ENCODE measurements around the gene ETFB.

ETFB gene

DNA sequence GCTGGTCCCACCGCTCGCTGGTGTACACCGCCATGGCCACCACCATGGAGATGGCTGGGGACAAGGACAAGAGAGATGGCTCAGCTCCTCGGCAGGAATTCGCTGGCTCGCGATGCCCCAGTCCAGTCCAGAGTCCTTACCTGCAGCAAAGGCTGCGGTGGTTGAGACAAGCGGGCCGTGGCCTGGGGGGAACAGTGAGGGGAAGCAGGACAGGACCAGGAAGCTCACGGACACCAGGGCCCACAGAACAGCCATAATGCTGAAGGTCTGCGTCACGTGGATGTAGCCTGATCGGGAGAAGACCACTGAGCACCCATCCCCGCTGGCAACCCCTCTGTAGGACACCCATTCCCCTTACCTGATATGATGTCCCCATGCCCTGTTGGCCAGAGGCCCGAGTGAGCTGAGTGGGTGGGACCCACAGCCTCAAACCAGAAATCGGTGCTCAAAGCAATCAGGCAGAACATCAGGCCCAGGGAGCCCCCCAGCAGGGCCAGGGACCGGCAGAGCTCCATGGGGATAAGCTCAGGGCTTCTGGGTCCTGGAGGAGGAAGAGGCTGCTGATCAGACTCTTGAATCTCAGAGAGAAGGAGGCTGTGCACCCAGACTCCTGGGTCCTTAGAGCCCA is 5.9 kb upstream of the ETFB start:
- no peak for DNase-seq

DNA sequence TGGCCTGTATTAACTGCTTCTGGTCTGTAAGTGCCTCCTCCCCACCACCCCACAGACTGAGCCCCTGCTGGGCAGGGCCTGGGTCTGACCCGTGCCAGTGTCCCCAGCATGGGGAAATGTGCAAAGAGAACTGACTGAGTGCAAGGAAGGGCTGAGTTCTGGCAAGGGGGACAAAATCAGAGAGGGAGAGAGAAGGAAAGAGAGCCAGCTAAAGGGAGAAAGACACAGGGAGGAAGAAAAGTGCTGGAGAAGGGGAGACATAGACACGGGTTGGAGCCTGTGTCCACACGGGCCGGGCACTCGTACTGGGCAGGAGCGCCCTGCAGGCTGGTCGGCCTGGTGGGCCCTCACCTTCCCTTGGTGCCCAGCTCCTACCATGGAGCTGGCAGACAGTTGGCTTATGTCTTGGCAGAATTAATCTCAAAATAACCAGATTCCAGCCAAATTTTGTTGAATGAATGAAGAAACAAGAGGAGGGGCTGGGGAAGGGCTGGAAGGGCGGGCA is 5.0 kb upstream of the ETFB start:
- no peak for DNase-seq

DNA sequence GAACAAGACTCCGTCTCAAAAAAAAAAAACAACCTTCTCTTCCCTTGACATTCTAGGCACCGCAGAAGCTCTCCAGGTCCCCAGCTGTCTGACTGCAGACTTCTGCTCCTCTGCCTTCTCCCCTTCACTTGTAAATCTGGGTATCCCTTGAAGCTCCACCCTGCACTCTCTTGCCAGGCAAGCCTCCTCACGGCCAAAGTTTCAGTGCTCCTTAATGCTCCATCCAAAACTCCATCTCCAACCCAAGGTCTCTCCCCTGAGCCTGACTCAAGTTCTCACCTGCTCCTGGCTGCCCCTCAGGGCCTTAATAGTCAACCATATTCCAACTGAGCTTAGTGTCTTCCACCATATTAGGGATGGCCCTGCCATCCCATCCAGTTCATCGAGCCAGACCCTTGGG is 4.0 kb upstream of the ETFB start:
- no peak for DNase-seq

DNA sequence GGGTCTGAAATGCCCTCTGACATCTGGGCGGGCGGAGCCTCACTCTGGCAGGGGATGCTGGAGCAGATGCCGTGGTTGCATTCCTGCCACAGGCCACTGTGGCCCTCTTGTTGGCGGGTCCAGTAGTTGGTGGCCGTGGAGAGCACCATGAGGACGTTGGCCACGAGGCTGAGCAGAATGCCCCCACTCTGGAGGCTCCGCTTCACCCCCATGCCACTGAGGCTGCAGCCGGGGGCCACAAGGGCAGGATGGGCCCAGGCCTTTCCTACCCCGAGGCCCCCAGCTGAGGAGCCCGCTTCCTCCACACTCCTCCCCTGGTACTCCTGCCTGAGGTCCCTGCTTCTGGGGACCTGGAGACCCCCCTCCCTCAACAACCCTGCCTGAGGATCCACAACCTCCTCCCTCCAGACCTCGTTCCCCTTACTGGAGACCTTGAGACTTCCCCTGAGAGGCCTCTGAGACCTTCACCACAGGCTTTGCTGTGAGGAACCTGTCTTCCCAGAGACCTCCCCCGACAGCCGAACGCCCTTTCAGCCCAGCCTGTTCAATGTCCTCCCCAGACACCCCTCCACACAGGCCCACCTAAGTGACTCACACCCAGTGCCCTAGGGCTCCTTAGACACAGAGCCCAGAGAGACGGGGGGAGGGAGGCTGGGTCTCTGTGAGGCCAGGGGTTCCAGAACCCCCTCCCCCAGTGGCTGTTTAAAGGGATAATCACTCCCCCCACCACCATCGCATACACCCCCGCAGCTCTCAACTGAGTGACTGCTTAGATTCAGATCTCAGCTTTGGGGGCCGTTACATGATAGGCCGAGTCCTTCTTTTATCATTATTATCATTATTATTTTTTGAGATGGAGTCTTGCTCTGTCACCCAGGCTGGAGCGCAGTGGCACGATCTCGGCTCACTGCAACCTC is 2.4 kb upstream of the ETFB start, which contains the start of gene CLDND2:
TSS of gene CLDND2 (minus strand) at position 638 of the 917 bp plus-strand sequence. CDS start at position 212, 426 bp downstream.
- DNase-seq: no peak

DNA sequence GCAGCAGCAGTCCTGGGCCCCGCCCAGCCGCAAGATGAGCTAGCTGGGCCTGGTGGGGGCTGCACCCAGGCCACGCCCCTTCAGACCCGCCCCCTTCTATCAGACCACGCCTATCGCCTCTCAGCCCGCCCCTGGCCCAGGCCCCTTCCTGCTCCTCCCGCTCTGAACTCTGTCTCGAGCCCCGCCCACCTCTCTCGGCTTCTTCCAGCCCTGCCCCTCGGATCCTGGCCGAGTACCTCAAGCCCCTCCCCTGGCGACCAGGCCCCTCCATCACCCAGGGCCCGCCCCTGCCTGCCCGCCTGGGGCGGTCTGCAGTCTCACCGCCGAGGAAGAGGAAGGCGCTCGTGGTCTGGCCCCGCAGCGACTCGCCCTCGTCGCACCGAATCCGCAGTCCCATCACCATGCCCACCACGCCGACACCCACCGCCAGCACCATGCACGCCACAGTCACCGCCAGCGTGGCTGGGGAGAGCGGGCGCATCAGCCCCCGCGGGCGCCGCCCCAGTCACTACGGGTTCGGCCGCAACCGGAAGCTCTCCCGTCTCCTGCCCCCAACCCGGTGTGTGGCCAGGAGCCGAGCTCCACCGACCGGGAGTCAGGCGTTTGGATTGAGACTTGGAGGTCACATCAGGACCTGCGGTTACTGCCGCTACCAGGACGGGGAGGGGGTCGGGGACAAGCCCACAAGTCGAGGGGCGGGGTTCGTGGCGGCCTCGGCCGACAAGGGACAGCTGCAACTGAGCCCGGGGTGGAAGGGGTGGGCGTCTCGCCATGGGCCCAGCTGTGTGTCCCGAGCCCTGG is 1.6 kb upstream of the ETFB start:
- peak; percentile 67 for DNase-seq

DNA sequence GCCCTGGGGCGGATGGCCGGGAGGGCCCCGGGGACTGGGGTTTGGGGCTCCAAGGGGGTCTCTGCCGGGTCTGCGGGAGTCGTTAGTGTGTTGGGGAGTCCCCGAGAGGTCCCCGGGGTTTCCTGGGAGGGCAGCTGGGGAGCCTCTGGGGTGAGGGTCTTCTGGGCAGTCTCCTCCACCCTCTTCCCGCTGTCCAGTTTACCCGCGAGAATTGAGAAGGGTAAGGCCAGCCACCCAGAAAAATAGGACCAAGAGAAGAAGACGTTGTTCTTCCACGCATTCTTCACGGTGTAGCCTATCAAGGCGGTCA is 1.0 kb upstream of the ETFB start:
- DNase-seq: no peak

DNA sequence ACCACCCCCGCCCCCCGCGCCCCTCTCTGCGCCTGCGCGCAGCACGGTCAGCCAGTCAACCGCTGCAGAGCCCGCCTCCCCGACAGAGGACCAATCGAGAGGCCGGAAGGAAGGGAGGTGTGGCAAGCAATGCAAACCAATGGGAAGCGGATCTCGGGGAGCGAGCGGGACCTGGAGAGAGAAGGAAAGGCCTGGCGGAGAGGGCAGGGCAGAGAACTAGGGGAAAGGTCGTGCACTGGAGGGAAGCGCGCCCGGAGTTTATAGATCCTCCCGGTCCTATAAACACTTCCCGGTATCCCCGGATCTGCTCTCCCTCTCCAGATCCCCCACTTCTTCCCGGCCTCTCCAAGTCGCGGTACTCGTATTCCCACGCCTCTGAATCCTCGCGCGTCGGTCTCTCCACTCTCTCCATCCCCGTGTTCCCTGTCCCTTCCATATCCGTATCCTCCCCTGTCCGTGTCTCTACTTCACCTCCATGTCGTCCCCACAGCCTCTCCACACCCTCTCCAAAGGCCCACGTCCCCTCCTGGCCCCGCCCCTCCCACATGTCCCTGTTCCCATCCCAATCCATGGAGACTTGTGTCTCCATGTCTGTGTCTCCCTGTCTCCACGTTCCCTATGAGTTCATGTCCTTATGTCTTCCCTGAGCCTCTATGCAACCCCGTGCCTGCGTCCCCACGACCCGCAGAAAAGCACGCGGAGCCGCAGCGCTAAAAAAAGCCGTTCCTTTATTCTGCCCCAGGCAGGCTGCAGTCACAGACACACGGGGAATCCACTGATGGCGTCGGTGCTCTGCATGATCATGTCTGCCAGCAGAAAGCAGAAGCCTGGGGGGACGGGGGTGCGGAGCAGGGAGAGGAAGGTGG is 434 bp upstream of the ETFB start:
- no peak for DNase-seq

DNA sequence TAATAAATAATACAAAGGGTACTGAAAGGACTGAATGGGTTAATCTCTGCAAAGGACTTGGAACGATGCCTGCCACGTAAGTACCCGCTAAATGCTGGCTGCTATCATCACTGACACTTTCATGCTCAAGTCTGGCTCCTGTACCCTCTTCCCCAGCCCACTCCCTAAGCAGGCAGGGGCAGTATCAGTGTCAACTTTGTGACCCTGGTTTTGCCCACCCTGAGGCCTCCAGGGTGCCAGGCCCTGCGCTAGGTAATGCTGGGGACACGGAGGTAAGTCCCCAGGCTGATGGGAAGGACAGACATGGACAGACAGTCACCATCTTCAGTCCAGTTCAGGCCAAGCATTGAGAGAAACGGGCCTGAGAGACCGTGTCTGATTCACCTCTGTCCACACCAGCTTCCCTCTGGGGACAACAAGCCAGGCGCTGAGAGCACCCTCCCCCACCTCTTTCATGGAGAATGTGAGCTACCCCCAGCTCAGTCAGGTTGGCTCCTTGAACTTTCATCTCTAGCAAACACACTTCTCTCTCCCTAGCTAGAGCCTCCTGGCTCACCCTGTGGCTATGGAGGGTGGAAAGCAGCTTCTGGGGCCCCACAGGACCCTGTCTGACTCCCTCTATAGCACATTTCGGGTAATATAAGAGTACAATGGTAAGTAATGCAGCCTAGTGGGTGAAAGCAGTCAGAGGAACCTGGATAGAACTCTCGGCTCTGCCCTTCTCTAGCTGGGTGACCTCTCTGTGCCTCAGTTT is 800 bp downstream of the ETFB start:
- DNase-seq: no peak

DNA sequence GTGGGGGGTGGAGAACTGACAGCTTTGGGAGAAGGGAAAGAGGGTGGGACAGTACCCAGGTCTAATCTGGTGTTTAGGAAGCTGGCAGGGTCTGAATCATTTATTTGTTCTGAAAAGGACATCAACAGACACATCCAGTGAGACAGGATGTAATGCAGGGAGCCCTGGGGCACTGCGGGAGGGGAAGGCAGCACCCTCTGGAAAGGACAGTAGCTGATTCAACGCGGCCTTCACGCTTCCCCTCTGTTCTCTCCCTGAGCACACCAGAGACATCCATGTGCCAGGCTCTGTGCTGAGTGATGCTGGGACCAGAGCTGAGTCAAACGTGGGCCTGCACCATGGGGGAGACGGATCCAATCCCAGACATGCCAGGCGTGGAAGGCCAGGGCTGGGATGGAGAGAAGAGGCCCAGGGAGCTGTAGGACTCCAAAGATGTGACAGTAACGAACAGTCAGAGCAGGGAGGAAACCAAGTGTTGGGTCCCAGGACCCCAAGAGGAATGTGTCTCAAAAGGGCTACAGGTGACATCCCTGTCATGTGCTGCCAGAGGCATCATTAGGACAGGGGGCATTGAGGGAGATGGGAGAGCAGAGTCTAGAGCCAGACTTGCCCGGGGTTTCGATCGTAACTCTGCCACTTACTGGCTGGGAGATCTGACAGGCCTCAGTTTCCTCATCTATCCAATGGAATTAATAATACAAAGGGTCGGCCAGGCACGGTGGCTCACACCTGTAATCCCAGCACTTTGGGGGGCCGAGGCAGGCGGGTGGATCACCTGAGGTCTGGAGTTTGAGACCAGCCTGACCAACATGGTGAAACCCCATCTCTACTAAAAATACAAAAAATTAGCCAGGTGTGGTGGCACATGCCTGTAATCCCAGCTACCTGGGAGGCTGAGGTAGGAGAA is 1.7 kb downstream of the ETFB start:
- no peak for DNase-seq

DNA sequence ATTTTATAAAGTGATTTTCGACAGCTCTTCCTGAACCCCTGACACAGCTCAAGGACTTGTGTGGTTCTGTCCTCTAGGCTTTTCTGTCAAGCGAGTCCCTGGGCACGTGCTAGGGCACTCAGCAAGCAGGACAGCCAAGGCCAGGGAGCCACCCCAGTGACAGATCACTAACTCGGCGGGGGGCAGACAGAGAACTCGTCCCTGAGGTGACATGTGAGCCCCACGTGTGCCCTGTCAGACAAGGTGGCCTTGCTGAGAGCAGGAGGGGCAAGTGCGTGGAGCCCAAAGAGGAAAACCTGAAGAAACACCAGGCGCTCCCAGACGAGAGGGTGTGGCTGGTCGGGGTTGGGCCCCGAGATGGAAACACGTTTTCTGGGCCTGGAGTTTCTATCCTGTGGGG is 4.9 kb downstream of the ETFB start:
- no peak for DNase-seq

DNA sequence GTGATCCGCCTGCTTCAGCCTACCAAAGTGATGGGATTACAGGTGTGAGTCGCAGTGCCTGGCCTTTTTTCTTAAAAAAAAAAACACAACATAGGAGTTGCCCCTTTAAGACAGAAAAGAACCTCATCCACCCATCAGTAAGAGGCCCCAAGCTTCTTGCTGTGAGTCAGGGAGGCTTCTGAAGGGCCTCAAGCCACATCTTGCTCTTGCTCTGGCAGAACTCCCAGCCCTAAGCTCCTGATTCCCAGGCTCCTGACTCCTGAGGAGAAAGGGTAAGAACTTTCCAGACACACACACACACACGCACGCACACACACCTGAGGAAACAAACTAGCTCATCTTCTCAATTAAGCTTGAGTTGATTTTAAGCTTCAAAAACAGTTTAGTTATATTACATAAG is 6.9 kb downstream of the ETFB start:
- DNase-seq: no peak

DNA sequence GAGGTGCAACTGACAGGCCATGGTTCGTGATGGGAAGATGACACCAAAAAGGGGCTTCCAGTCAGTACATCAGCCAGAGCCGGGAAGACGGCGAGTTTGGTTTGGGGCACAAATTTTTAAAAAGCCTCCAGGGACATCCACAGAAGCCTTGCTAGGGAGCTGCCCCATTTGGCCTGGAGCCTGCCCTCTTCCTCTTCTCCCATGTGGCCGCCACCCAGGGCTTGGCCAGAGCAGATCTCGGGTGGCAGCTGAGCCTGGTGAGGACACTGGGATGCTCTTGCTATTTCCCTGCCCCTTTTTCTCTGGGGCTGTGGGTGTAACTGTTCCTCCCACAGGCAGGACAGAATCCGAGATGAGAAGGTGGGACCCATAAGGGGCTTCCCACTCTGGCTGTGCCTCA is 8.2 kb downstream of the ETFB start:
- DNase-seq: no peak

DNA sequence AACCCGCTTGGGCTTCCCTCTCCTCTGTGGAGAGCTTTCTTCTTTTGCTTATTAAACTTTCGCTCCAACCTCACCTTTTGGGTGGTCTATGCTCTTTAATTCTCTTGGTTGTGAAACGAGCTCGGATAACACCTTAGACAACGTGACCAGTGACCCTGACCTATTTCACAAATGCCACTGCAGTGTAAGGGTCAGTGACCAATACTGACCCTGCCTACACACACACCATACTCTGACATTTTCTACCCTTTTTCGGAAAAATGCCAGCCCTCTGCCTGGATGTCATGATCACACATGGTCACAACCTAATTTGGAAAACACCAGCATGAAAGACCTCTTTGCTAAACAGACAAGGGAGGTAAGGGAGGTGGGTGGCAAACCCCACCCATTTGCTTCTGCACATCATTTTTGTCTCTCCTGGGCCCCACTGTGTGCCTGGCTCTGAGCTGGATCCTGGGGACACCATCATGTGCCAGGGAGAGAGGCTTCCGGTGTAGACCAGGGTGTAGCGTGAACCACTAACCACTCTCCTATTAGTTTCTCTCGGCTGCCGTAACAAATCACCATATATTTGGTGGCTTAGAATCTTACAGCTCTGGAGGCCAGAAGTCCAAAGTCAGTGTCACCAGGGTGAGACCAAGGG is 9.9 kb downstream of the ETFB start:
- DNase-seq: no peak

DNA sequence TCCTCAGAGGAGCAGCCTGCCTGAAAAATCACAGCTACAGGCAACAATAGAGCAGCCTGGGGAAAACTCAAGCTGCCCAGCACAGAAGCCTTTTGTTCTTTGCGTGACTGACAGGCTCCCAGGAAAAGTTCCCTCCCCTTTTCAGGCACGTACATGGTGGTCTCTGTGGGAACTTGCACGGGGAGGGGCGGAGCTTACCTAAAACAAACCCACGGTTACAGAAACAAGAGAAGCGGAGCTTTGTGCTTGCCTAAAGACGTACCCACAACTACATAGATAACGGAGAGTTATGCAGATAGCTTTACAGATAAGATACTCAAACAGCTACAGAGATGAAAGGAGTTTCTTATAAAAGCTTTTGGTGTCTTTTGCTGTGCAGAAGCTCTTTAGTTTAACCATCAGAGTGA is 11.4 kb downstream of the ETFB start:
- no peak for DNase-seq

DNA sequence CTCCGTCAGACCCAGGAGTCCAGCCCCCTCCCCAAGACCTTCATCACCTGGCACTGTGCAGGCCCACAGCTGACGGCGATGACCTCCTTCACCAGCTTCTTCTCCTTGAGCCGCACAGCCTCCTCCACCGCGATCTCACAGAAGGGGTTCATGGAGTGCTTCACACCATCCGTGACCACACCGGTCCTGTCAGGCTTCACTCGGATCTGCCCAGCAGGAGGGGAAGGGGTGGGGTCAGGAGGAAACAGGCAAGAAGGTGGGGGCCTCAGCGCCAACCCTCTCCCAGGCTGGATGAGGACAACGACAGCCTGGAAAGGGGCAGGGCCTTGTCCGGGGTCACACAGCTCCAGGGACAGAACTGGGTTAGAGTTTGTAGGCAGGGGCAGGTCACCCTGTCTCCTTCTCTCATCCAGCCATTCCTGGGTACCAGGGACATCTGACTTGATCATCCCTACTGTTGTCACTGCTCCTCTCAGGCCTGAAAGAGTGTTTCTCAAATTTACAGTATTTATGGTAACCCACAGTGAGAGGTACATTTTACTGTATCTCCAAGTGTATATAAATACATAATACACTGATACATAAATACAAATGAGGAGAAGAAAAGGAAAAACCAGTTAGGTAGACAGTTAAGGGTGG is 12.0 kb downstream of the ETFB start:
- DNase-seq: no peak

DNA sequence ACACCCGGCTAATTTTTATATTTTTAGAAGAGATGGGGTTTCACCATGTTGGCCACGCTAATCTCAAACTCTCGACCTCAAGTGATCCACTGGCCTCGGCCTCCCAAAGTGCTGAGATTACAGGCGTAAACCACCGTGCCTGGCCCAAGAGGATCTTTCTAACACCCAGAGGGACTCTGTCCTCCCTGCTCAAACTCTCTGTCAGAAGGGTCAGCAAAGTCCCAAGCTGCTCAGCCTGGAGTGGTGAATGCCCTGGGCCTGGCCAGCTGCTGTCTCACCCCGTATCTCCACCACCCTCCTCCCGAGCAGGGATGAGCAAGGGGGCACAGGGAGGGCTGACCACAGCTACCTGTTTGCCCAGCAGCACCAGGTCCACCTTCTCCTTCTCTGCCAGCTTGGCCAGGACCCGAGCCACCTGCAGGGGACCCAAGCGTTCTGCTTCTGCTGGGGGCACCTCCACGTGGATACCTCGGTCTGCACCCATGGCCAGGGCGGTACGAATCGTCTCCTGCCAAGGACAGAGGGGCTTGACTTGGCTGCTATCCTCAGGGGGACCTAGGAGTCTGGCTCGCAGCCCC is 13.3 kb downstream of the ETFB start:
- no peak for DNase-seq

DNA sequence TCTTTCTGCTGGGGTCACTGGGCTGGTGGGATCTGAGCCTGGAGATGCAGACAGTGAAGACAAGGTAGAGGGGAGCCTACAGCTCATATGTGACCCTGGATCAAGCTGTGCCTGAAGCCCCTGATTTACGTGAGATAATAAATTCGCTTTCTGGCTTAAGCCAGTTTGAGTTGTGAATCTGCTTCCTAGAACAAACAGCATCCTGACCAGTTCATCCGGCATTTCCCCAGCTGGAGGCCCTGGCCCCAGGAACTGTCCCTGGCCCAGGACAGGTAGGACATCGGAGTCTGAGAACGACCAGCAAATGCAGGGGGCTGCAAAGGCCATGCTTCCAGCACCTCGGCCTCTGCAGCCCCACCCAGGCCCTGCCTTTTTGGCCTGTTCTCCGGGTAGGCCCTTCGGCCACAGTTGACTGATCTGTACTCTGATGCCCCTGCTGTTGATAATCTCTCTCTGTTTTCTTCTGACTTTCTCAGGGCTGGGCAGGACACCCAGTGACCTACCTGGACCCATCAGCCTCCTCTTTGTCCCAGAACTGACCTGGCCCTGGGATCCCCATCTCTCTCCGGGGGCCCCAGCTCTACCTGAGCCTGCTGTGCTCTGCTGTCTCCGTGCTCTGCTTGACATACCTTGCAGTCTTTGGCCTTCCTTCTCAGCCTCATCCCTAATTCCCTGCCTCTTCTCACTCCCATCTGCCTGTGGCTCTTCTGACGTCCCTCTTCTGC is 14.8 kb downstream of the ETFB start:
- DNase-seq: no peak

DNA sequence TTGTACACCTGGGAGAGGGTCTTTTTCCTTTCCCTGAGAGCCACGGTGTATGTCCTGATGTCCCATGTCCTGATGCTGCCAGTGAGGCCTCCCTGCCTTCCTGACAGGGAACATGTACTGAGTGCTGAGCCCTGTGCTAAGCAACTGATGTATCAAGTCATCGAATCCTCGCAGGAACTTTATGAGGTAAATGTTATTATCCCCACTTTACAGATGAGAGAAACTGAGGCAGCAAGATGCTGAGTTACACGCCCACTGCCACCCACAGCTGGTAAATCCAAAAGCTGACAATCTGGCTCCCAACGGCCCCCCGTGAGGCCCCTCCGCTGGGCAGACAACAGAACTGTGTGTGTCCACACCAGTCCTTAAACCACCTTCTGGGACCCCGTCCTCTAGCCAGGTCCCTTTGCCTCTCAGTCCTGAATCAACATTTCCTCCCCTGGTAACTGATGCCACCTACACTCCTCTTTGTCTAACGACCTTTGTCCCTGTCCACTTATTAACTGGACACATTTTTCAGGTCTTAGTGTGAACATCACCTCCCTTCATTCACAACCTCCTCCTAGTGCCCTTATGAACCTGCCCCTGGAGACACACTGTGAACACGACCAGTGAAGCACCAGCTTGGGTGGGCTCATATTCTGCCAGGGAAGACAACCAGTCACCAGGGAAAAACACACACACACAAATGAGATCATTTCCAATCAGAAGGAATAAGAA is 18.8 kb downstream of the ETFB start:
- no peak for DNase-seq

Measured in cortex of kidney (tissue), 1 donor.